Measurements from ENCODE around the gene ABCC3. TPM values are rescaled to one million over a fixed set of nuclear protein-coding genes. Genes with fewer than 3 reads are reported as not detected.

Gene ABCC3
- total RNA-seq, 1 experiment from 2014 or later: 293 TPM

DNA sequence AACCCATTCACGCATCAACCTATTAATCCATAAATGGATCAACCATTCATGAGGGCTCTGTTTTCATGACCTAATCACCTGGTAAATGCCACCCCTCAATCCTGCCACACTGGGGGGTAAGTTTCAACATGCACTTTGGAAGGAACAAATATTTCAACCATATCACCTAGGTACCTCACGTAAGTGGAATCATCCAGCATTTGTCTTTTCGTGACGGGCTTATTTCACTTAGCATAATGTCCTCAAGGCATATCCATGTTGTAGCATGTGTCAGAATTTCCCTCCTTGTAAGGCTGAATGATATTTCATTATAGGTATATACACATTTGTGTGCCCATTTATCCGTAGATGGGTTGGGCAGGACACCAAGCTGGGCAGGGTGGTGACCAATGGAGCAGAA is 37.4 kb downstream of the ABCC3 start:
- BruUV-seq (replicated peaks): no TSS peak
- intact Hi-C loops (cut with micrococcal nuclease): no loop called here

DNA sequence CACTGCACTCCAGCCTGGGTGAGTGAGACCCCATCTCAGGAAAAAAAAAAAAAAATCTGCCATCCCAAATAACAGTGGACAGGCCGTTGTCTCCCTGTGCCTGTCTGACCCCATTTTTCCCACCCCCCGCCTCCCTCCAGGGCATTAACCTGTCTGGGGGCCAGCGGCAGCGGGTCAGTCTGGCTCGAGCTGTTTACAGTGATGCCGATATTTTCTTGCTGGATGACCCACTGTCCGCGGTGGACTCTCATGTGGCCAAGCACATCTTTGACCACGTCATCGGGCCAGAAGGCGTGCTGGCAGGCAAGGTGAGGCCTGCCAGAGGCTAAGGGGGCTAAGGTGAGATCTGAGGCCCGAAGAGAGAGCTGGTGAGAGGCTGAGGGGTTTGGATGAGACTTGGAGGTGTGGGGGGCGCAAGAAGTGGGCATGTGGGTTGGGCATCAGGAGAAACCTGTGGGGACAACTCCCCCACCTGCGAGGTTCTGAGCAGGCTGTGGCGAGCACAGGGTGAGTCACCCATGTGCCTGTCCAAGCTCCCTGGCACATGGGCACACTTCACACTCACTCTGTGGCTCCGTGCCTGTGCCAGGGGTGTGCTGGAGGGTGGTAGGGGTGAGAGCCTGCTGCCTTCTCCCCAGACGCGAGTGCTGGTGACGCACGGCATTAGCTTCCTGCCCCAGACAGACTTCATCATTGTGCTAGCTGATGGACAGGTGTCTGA is 38.3 kb downstream of the ABCC3 start:
- intact Hi-C loops (cut with micrococcal nuclease): no loop called here
- peaks cover 47% of the 10 kb centered on the region for H3K36me3 Mint-ChIP-seq (ENCODE audit: insufficient read depth, unreplicated experiment)
- H3K4me1 Mint-ChIP-seq (ENCODE audit: insufficient read depth, unreplicated experiment): peaks cover 41% of the 10 kb centered on the region
- TF ChIP-seq, protein P1, sequence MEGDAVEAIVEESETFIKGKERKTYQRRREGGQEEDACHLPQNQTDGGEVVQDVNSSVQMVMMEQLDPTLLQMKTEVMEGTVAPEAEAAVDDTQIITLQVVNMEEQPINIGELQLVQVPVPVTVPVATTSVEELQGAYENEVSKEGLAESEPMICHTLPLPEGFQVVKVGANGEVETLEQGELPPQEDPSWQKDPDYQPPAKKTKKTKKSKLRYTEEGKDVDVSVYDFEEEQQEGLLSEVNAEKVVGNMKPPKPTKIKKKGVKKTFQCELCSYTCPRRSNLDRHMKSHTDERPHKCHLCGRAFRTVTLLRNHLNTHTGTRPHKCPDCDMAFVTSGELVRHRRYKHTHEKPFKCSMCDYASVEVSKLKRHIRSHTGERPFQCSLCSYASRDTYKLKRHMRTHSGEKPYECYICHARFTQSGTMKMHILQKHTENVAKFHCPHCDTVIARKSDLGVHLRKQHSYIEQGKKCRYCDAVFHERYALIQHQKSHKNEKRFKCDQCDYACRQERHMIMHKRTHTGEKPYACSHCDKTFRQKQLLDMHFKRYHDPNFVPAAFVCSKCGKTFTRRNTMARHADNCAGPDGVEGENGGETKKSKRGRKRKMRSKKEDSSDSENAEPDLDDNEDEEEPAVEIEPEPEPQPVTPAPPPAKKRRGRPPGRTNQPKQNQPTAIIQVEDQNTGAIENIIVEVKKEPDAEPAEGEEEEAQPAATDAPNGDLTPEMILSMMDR (IDR thresholded peaks at IDR 0.05; ENCODE audit: unreplicated experiment): no peak
- DNase-seq (ENCODE audit: unreplicated experiment): peak; percentile 96
- no peaks in the 10 kb centered on the region for H3K27me3 Mint-ChIP-seq (ENCODE audit: insufficient read depth, unreplicated experiment)
- peak overlapping the region; percentile 26 for H3K4me3 Mint-ChIP-seq (ENCODE audit: unreplicated experiment)
- POLR2A ChIA-PET: interaction anchor here (0.7 to 8.7 kb wide), 12 partner anchors 12 to 218 kb away, joined by 3 to 87 read pairs (median 4); partner anchors contain the start of genes ABCC3 and LUC7L3
- H3K9me3 Mint-ChIP-seq (ENCODE audit: unreplicated experiment): no peaks in the 10 kb centered on the region
- peak overlapping the region; percentile 82 for H3K27ac Mint-ChIP-seq (ENCODE audit: low read depth, unreplicated experiment)
- CTCF ChIA-PET: interaction anchor here (0.5 to 2.9 kb wide), 8 partner anchors 11 to 131 kb away, joined by 3 to 12 read pairs (median 4); no protein-coding TSS in a partner anchor
- no TSS peak for BruUV-seq (replicated peaks)

More for the DNA sequence above, 37.4 kb downstream of the ABCC3 start:
- CTCF ChIA-PET: interaction anchor here (1.2 kb wide), 1 partner anchor 33 kb away, joined by 4 read pairs; no protein-coding TSS in a partner anchor
- TF ChIP-seq, protein P1 (IDR thresholded peaks at IDR 0.05; ENCODE audit: unreplicated experiment): no peak
- no peak for DNase-seq (ENCODE audit: unreplicated experiment)
- POLR2A ChIA-PET: interaction anchor here (1.4 to 8.7 kb wide), 5 partner anchors 11 to 47 kb away, joined by 5 to 87 read pairs (median 11); partner anchors contain the start of genes ABCC3 and LUC7L3
- H3K4me1 Mint-ChIP-seq (ENCODE audit: insufficient read depth, unreplicated experiment): peaks cover 49% of the 10 kb centered on the region
- H3K27me3 Mint-ChIP-seq (ENCODE audit: insufficient read depth, unreplicated experiment): no peaks in the 10 kb centered on the region
- no peak overlapping the region for H3K4me3 Mint-ChIP-seq (ENCODE audit: unreplicated experiment)
- H3K36me3 Mint-ChIP-seq (ENCODE audit: insufficient read depth, unreplicated experiment): peaks cover 40% of the 10 kb centered on the region
- no peaks in the 10 kb centered on the region for H3K9me3 Mint-ChIP-seq (ENCODE audit: unreplicated experiment)
- no peak overlapping the region for H3K27ac Mint-ChIP-seq (ENCODE audit: low read depth, unreplicated experiment)

DNA sequence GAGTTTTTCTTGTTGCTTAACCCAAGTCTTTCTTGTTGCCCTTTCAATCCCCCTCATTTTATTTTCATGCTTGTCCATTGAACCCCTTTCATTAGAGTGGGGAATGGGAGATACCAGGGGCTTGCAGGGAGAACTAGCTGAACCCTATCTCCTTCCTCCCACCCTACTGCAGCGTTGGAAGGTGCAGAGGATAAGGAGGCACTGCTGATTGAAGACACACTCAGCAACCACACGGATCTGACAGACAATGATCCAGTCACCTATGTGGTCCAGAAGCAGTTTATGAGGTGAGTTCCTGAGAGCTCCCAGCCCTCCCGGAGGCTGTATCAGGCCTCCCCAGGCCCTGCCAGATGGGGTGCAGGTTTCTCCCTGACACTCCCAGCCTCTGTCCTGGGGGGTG is 40.5 kb downstream of the ABCC3 start:
- ChIA-PET CTCF (interaction anchor here (0.9 to 2.9 kb wide), 7 partner anchors 9 to 49 kb away, joined by 3 to 12 read pairs (median 4); no protein-coding TSS in a partner anchor), POLR2A (interaction anchor here (1.0 to 8.7 kb wide), 3 partner anchors 10 to 38 kb away, joined by 3 to 87 read pairs (median 28); partner anchors contain the start of gene ABCC3)
- intact Hi-C loops (cut with micrococcal nuclease): no loop called here
- Mint-ChIP-seq H3K4me1 (ENCODE audit: insufficient read depth, unreplicated experiment) (peaks cover 36% of the 10 kb centered on the region), H3K9me3 (ENCODE audit: unreplicated experiment) (no peaks in the 10 kb centered on the region), H3K27ac (ENCODE audit: low read depth, unreplicated experiment) (no peak overlapping the region), H3K4me3 (ENCODE audit: unreplicated experiment) (no peak overlapping the region), H3K27me3 (ENCODE audit: insufficient read depth, unreplicated experiment) (no peaks in the 10 kb centered on the region), H3K36me3 (ENCODE audit: insufficient read depth, unreplicated experiment) (peaks cover 53% of the 10 kb centered on the region)
- TF ChIP-seq, protein P1 (IDR thresholded peaks at IDR 0.05; ENCODE audit: unreplicated experiment): no peak
- DNase-seq (ENCODE audit: unreplicated experiment): no peak
- BruUV-seq (replicated peaks): no TSS peak

DNA sequence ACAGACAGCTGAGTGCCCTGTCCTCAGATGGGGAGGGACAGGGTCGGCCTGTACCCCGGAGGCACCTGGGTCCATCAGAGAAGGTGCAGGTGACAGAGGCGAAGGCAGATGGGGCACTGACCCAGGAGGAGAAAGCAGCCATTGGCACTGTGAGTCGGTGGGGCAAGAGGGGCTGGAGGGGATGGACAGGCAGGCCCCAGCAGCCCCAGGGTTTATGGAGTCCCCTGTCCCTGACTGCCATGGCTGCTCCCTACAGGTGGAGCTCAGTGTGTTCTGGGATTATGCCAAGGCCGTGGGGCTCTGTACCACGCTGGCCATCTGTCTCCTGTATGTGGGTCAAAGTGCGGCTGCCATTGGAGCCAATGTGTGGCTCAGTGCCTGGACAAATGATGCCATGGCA is 40.9 kb downstream of the ABCC3 start:
- TF ChIP-seq, protein P1 (IDR thresholded peaks at IDR 0.05; ENCODE audit: unreplicated experiment): no peak
- no peak for DNase-seq (ENCODE audit: unreplicated experiment)
- H3K36me3 Mint-ChIP-seq (ENCODE audit: insufficient read depth, unreplicated experiment): peaks cover 55% of the 10 kb centered on the region
- peaks cover 35% of the 10 kb centered on the region for H3K4me1 Mint-ChIP-seq (ENCODE audit: insufficient read depth, unreplicated experiment)
- no peaks in the 10 kb centered on the region for H3K27me3 Mint-ChIP-seq (ENCODE audit: insufficient read depth, unreplicated experiment)
- TSS peak; percentile 32 for BruUV-seq (replicated peaks)
- intact Hi-C loops (cut with micrococcal nuclease): no loop called here
- POLR2A ChIA-PET: interaction anchor here (1.0 to 8.7 kb wide), 3 partner anchors 10 to 39 kb away, joined by 3 to 87 read pairs (median 28); partner anchors contain the start of gene ABCC3
- no peak overlapping the region for H3K4me3 Mint-ChIP-seq (ENCODE audit: unreplicated experiment)
- H3K27ac Mint-ChIP-seq (ENCODE audit: low read depth, unreplicated experiment): no peak overlapping the region
- CTCF ChIA-PET: interaction anchor here (0.9 to 2.9 kb wide), 4 partner anchors 9 to 50 kb away, joined by 4 to 12 read pairs (median 4); no protein-coding TSS in a partner anchor
- no peaks in the 10 kb centered on the region for H3K9me3 Mint-ChIP-seq (ENCODE audit: unreplicated experiment)

Data from MCF 10A (cell line).